GM06990 (cell line): ENCODE measurements around the gene AUH.
A peak's percentile ranks its signal among the peaks of the same experiment; 100 is the strongest.

ENCODE experiments used
- DNase-seq: peaks from one replicate; pipeline ENCODE4 v3.0.0-alpha.2; 2011; ENCODE audit not compliant: insufficient read length; ENCODE audit errors: extremely low read depth
- H3K27me3 ChIP-seq: replicated peaks from 2 replicates; pipeline ENCODE4 v1.6.0; 2011; ENCODE audit warnings: low read length; ENCODE audit not compliant: control insufficient read depth, insufficient read depth
- H3K36me3 ChIP-seq: 2 replicates; pipeline ENCODE4 v1.5.1; 2011; ENCODE audit warnings: low read length; ENCODE audit not compliant: control insufficient read depth, insufficient read depth
- H3K4me3 ChIP-seq: replicated peaks from 2 replicates; pipeline ENCODE4 v1.5.1; 2011; ENCODE audit warnings: low read depth, mild to moderate bottlenecking, control low read depth, low read length
- CTCF ChIP-seq: IDR thresholded peaks from 2 replicates; pipeline ENCODE4 v1.5.1; 2011; ENCODE audit warnings: low read length, control low read depth, mild to moderate bottlenecking, inconsistent platforms; ENCODE audit not compliant: insufficient read depth, poor library complexity, severe bottlenecking

Gene AUH

GRCh38 chr9:91361291-91362050, at the start of gene AUH:
AUH (minus strand) TSS chr9:91361918; CDS start chr9:91361889, 29 bp downstream.
- no peaks in the 10 kb centered on the region for H3K27me3 ChIP-seq
- TF ChIP-seq CTCF = no peak

GRCh38 chr9:91411096-91411771, 49.5 kb upstream of the AUH start:
- TF ChIP-seq CTCF = no peak
- H3K36me3 ChIP-seq = no peaks in the 10 kb centered on the region
- DNase-seq = no peak
- no peaks in the 10 kb centered on the region for H3K27me3 ChIP-seq
- no peak overlapping the region for H3K4me3 ChIP-seq

More at GRCh38 chr9:91361291-91362050, at the start of gene AUH:
- Histone ChIP-seq H3K36me3 (no peaks in the 10 kb centered on the region), H3K4me3 (peak within 1 kb of the TSS; percentile 78)
- peak; percentile 88 for DNase-seq

- H3K27me3 ChIP-seq = no peaks in the 10 kb centered on the region
- TF ChIP-seq CTCF = no peak
These were observed 48.4 kb upstream of the AUH start for GRCh38 chr9:91410161-91410560.

GRCh38 chr9:91408475-91408874, 46.8 kb upstream of the AUH start:
- H3K36me3 ChIP-seq = no peaks in the 10 kb centered on the region
- TF ChIP-seq CTCF = no peak
- H3K4me3 ChIP-seq = no peak overlapping the region
- DNase-seq = no peak
- H3K27me3 ChIP-seq = no peaks in the 10 kb centered on the region

More at GRCh38 chr9:91410161-91410560, 48.4 kb upstream of the AUH start:
- Histone ChIP-seq H3K4me3 (no peak overlapping the region), H3K36me3 (no peaks in the 10 kb centered on the region)
- DNase-seq = no peak

- no peak for DNase-seq
- Histone ChIP-seq H3K36me3 (no peaks in the 10 kb centered on the region), H3K4me3 (no peak overlapping the region), H3K27me3 (0 out of 2 replicates have a peak, but pooled peaks cover 1% of the 10 kb centered on the region)
- TF ChIP-seq CTCF = no peak
These were observed 46.0 kb upstream of the AUH start for GRCh38 chr9:91407580-91408318.
